GM12878 (cell line): ENCODE data around the gene URI1. TPM values are rescaled to one million over a fixed set of nuclear protein-coding genes. Genes with fewer than 3 reads are reported as not detected.
A peak's percentile ranks its signal among the peaks of the same experiment; 100 is the strongest.

ENCODE experiments used
- ATAC-seq: fragments of 200-7000 bp; cut with Tn5 transposase; 3 replicates; pipeline ENCODE4 v1.9.1; 2020; ENCODE audit warnings: mild to moderate bottlenecking, moderate library complexity
- BruUV-seq: library from RNA; stranded (reverse); fragments of 400-500 nt; replicated peaks from 2 replicates; lab custom pipeline; 2021; lab: Mats Ljungman, UMichigan
- CTCF ChIA-PET: fragments of 300-600 bp; sonication (Branson Sonifier 250); formaldehyde crosslinking; extraction: SDS; loops from one replicate; lab custom pipeline; 2021; ENCODE audit warnings: inconsistent platforms; lab: Yijun Ruan, JAX
- POLR2A ChIA-PET: fragments of 350-600 bp; formaldehyde crosslinking; extraction: SDS; loops from one replicate; lab custom pipeline; 2021; ENCODE audit warnings: inconsistent platforms; lab: Charles Lee
- RAD21 ChIA-PET: fragments of 300-600 bp; sonication (Branson Sonifier 250); formaldehyde crosslinking; loops from one replicate; lab custom pipeline; 2023; ENCODE audit warnings: antibody characterized with exemption; ENCODE audit not compliant: unreplicated experiment; lab: Charles Lee
- SMC1A ChIA-PET: fragments of 300-600 bp; sonication (Branson Sonifier 250); formaldehyde crosslinking; loops from one replicate; lab custom pipeline; 2023; ENCODE audit not compliant: unreplicated experiment, uncharacterized antibody; lab: Charles Lee
- DNase-seq: peaks from one replicate; pipeline ENCODE4 v3.0.0-alpha.2; 2011; ENCODE audit warnings: low read depth, low spot score
- FAIRE-seq: peaks from 3 replicates; lab custom pipeline; 2011; peaks lifted over from hg19 to GRCh38; lab: Jason Lieb, UNC
- H2AFZ ChIP-seq: 2 replicates; pipeline ENCODE4 v1.6.0; 2011; ENCODE audit warnings: low read depth, low read length, control low read depth; ENCODE audit not compliant: control insufficient read depth
- H3K27ac ChIP-seq: 2 replicates; pipeline ENCODE4 v1.5.1; 2011; ENCODE audit warnings: control low read depth; ENCODE audit not compliant: control insufficient read depth, insufficient read depth
- H3K27me3 ChIP-seq, 2 experiments: replicated peaks in 1 of 2; 2 replicates each; pipeline versions ENCODE4 v1.6.0 to v1.6.1; 2011; ENCODE audit warnings: low read length in 1 of 2; ENCODE audit not compliant: control insufficient read depth in 2 of 2, insufficient read depth in 2 of 2
- H3K36me3 ChIP-seq, 2 experiments: 2 replicates each; pipeline ENCODE4 v1.5.1; 2011; ENCODE audit warnings: low read length in 1 of 2; ENCODE audit not compliant: control insufficient read depth in 2 of 2, insufficient read depth in 2 of 2
- H3K4me1 ChIP-seq: 2 replicates; pipeline ENCODE4 v1.6.1; 2011; ENCODE audit warnings: mild to moderate bottlenecking, low read length, moderate library complexity, mixed read lengths; ENCODE audit not compliant: control insufficient read depth, insufficient read depth
- H3K4me2 ChIP-seq: 2 replicates; pipeline ENCODE4 v1.6.0; 2011; ENCODE audit warnings: control low read depth; ENCODE audit not compliant: control insufficient read depth, insufficient read depth
- H3K4me3 ChIP-seq: fragments of 200-600 bp; sonication (generic); 2 replicates; pipeline ENCODE4 v1.5.1; 2016
- H3K79me2 ChIP-seq: 2 replicates; pipeline ENCODE4 v1.6.0; 2011; ENCODE audit warnings: low read length; ENCODE audit not compliant: control insufficient read depth, insufficient read depth
- H3K9ac ChIP-seq: 2 replicates; pipeline ENCODE4 v1.8.0; 2011; ENCODE audit warnings: low read length, control low read depth, mixed read lengths; ENCODE audit not compliant: control insufficient read depth, insufficient read depth
- H3K9me3 ChIP-seq: replicated peaks from 3 replicates; pipeline ENCODE4 v1.5.1; 2011; ENCODE audit warnings: mild to moderate bottlenecking, low read length; ENCODE audit not compliant: control insufficient read depth, insufficient read depth
- H4K20me1 ChIP-seq: 2 replicates; pipeline ENCODE4 v1.6.0; 2011; ENCODE audit not compliant: control insufficient read depth, insufficient read depth
- CREM ChIP-seq: IDR thresholded peaks from 2 replicates; pipeline ENCODE4 v1.6.1; 2014; ENCODE audit warnings: antibody characterized with exemption, low read depth
- EED ChIP-seq: sonication (generic); IDR thresholded peaks from 2 replicates; pipeline ENCODE4 v1.6.1; 2016; ENCODE audit warnings: antibody characterized with exemption, low read depth
- ETV6 ChIP-seq, 2 experiments: fragments of 450-650 bp in 1 of 2; IDR thresholded peaks in 1 of 2; conservative IDR thresholded peaks in 1 of 2; 2 replicates each; pipeline ENCODE4 v1.6.1; 2014; ENCODE audit warnings: antibody characterized with exemption in 1 of 2, borderline replicate concordance in 1 of 2, low read depth in 1 of 2, mild to moderate bottlenecking in 1 of 2, moderate library complexity in 1 of 2
- IRF4 ChIP-seq: IDR thresholded peaks from 2 replicates; pipeline ENCODE4 v1.6.1; 2011; ENCODE audit warnings: low read depth, low read length
- JUNB ChIP-seq: IDR thresholded peaks from 2 replicates; pipeline ENCODE4 v1.6.1; 2016; ENCODE audit warnings: antibody characterized with exemption, mild to moderate bottlenecking
- MEF2B ChIP-seq: fragments of 450-650 bp; IDR thresholded peaks from 2 replicates; pipeline ENCODE4 v1.6.1; 2018; ENCODE audit warnings: mild to moderate bottlenecking, moderate library complexity; ENCODE audit not compliant: partially characterized antibody, poor library complexity, severe bottlenecking
- PAX5 ChIP-seq: IDR thresholded peaks from 2 replicates; pipeline ENCODE4 v1.6.1; 2011; ENCODE audit warnings: low read depth, low read length, borderline replicate concordance
- PKNOX1 ChIP-seq: fragments of 450-650 bp; IDR thresholded peaks from 2 replicates; pipeline ENCODE4 v1.6.1; 2016; ENCODE audit warnings: mild to moderate bottlenecking
- POU2F2 ChIP-seq: IDR thresholded peaks from 3 replicates; pipeline ENCODE4 v1.6.1; 2011; ENCODE audit warnings: low read depth, mild to moderate bottlenecking, low read length, borderline replicate concordance
- RUNX3 ChIP-seq: IDR thresholded peaks from 2 replicates; pipeline ENCODE4 v1.6.1; 2012; ENCODE audit warnings: low read length, inconsistent platforms
- TAF1 ChIP-seq: IDR thresholded peaks from 2 replicates; pipeline ENCODE4 v1.6.1; 2011; ENCODE audit warnings: mild to moderate bottlenecking, low read depth, low read length, borderline replicate concordance
- TARDBP ChIP-seq: IDR thresholded peaks from 2 replicates; pipeline ENCODE4 v1.6.1; 2016; ENCODE audit warnings: borderline replicate concordance
- TCF3 ChIP-seq: IDR thresholded peaks from 2 replicates; pipeline ENCODE4 v1.6.1; 2012; ENCODE audit warnings: low read depth, mild to moderate bottlenecking, low read length, borderline replicate concordance; ENCODE audit not compliant: insufficient read depth
- ZNF622 ChIP-seq: fragments of 450-650 bp; IDR thresholded peaks from 2 replicates; pipeline ENCODE4 v1.6.1; 2017; ENCODE audit warnings: mild to moderate bottlenecking, inconsistent platforms
- WGBS: methylation state at CpG from one replicate; pipeline ENCODE4 v1.1.6; 2016; ENCODE audit warnings: low lambda C conversion rate; ENCODE audit not compliant: insufficient replicate concordance, insufficient coverage; ENCODE audit errors: missing lambda C conversion rate; 5-methylcytosine and 5-hydroxymethylcytosine counted together
- in situ Hi-C: fragments of 300-500 bp; cut with MboI; formaldehyde crosslinking; loops from 9 replicates; pipeline ENCODE4 v1.14.3; 2018; ENCODE audit warnings: mixed read lengths
- intact Hi-C: fragments of 100-400 bp; cut with micrococcal nuclease; formaldehyde crosslinking; loops from one replicate; pipeline ENCODE4 v1.14.2; 2022; ENCODE audit not compliant: unreplicated experiment
- polyA plus RNA-seq, 11 experiments: library from polyadenylated mRNA; depleted of rRNA in 4 of 11; unstranded in 6 of 11; stranded (reverse) in 5 of 11; fragments of >200 nt; fragmentation: Nextera tagmentation in 4 of 11; fragmentation: Illumina TruSeq in 1 of 11; extraction: Ambion mirVana in 4 of 11; extraction: Trizol in 1 of 11; gene quantifications; 1 replicate in 1 of 11; 2 replicates in 10 of 11; pipeline versions ENCODE4 v1.2.1 to v1.2.3, GENCODE V29; 2011 to 2016; ENCODE audit warnings: inconsistent platforms in 2 of 11, missing spikeins in 2 of 11, low read depth in 1 of 11
- total RNA-seq, 4 experiments: library from RNA; depleted of rRNA in 3 of 4; stranded (reverse); fragments of >200 nt in 3 of 4; fragmentation: Illumina TruSeq in 1 of 4; extraction: Trizol in 1 of 4; gene quantifications; 2 replicates each; pipeline versions ENCODE4 v1.2.1 to v1.2.3, GENCODE V29; 2013 to 2021

The URI1 gene
- total and polyA plus RNA-seq, 10 of the 15 experiments (the other 5 are each of a cell fraction or from before 2014, with no cell fraction given), result 15.2 to 94.2 (median 47.9) TPM

GRCh38 chr19:29927944-29928625 lies 14.0 kb upstream of the URI1 start:
- Histone ChIP-seq H3K27me3 (no peaks in the 10 kb centered on the region), H3K36me3 (no peaks in the 10 kb centered on the region), H3K9me3 (no peaks in the 10 kb centered on the region), H4K20me1 (no peaks in the 10 kb centered on the region), H3K4me1 (peaks cover 12% of the 10 kb centered on the region), H3K79me2 (no peaks in the 10 kb centered on the region), H3K9ac (no peak overlapping the region), H3K27ac (peak overlapping the region; percentile 63), H3K4me2 (peak overlapping the region; percentile 78), H3K4me3 (peak overlapping the region; percentile 41; the same call in 1 of the 2 replicates), H2AFZ (peak overlapping the region; percentile 1)
- ATAC-seq (peak; percentile 90), FAIRE-seq (peak; percentile 23), DNase-seq (peak; percentile 46)
- in situ Hi-C loops (no loop called here), intact Hi-C loops (no loop called here)
- 7% methylated on average over 14 of the region's 14 CpGs for WGBS
- ChIA-PET POLR2A (interaction anchor here (1.3 kb wide), 1 partner anchor 14 kb away, joined by 9 read pairs; the partner anchor contains the start of gene URI1), RAD21 (interaction anchor here (0.6 kb wide), 1 partner anchor 14 kb away, joined by 4 read pairs; the partner anchor contains the start of gene URI1), SMC1A (interaction anchor here (0.8 to 1.4 kb wide), 4 partner anchors 8 to 39 kb away, joined by 4 to 12 read pairs (median 5); no protein-coding TSS in a partner anchor), CTCF (interaction anchor here (1.0 kb wide), 2 partner anchors 18 to 39 kb away, joined by 4 to 5 read pairs; no protein-coding TSS in a partner anchor)
- peak; percentile 29; the same call in 1 of the 2 replicates for TF ChIP-seq CREM
- TF ChIP-seq EED, result peak; percentile 69
- TF ChIP-seq MEF2B, result no peak
- peak; percentile 18; the same call in 1 of the 2 replicates for TF ChIP-seq JUNB
- TF ChIP-seq TARDBP, result no peak
- peak; percentile 52; the same call in 1 of the 2 replicates for TF ChIP-seq PAX5
- TF ChIP-seq PKNOX1, result peak; percentile 31
- peak in 1 of 2 experiments; percentile 29; a peak in 1 of 4 replicates for TF ChIP-seq ETV6 (conservative IDR thresholded peaks at IDR 0.05 in 1 of 2, IDR thresholded peaks at IDR 0.05 in 1 of 2; ENCODE audit: borderline replicate concordance in 1 of 2, low read depth in 1 of 2)
- 0 out of 2 replicates have a peak, but pooled peaks have one; percentile 26 for TF ChIP-seq TAF1
- 0 out of 3 replicates have a peak, but pooled peaks have one; percentile 33 for TF ChIP-seq POU2F2
- peak; percentile 79 for TF ChIP-seq RUNX3
- peak; percentile 67; the same call in 1 of the 2 replicates for TF ChIP-seq TCF3
- TF ChIP-seq IRF4, result 0 out of 2 replicates have a peak, but pooled peaks have one; percentile 32
- no peak for TF ChIP-seq ZNF622
- BruUV-seq, result no TSS peak
